Stomach (tissue), 4 donors: ENCODE measurements around the gene KLLN.

Experiments
- CTCF ChIP-seq, 7 experiments: fragments of 450-650 bp in 4 of 7; fragments of 200-600 bp in 3 of 7; sonication (generic) in 3 of 7; IDR thresholded peaks; one replicate each; pipeline ENCODE4 v1.5.1; 2016 to 2019; ENCODE audit warnings: antibody characterized with exemption in 7 of 7, control low read depth in 2 of 7, mild to moderate bottlenecking in 1 of 7
- POLR2A ChIP-seq, 4 donors: fragments of 450-650 bp; IDR thresholded peaks; one replicate each; pipeline ENCODE4 v1.6.1; 2016; ENCODE audit warnings: antibody characterized with exemption in 4 of 4, control low read depth in 2 of 4, mild to moderate bottlenecking in 1 of 4, moderate library complexity in 1 of 4

DNA sequence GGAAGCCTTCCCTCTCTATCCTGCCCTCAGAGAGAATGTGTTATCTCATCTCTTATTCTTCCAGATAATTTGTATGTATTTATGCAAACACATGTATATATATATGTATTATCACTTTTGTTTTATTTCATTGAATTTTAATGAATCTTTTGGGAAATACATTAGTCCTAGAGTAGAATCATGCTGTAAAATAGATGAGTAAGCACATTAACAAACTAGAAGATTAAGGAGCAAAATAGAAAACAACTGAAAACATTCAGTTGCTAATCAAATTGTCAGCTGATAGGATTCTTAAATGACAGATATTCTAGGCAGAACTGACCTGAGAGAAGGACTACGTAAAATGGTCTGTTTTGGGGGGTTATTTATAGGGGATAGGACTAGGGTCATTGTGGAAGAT lies 11.2 kb downstream of the KLLN start:
- TF ChIP-seq CTCF (IDR thresholded peaks at IDR 0.05) (no peak), POLR2A (IDR thresholded peaks at IDR 0.05) (no peak)
